Measurements from ENCODE around the gene IFI27L2.

IFI27L2 gene

DNA sequence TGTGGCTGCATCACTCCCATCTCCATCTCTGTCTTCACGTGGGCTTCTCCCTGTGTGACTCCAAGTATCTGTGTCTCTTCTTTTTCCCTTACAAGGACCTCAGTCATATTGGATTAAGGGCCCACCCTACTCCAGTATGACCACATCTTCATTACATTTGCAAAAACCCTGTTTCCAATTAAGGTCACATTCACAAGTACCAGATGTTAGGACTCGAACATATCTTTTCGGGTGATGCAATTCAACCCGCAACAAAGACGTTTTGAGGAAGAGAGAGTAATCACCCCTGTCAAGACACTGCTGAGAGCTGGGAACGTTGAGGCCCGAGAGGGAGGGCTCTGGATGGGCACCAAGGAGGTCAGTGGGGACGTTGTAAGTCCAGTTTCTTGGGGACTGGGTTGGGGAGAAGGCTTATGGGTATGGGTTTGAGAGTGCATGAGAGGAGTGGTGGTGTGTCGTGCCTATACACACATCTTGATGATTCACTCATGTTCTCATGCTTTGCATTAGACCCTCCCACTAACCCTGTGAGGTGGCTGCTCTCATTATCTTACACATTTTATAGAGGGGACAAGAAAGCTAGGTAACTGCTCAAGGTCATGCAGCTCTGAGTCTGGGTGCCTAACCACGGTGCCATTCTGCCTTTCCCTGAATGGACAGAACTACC lies 30.9 kb downstream of the IFI27L2 start:
- DNase-seq = no peak

DNA sequence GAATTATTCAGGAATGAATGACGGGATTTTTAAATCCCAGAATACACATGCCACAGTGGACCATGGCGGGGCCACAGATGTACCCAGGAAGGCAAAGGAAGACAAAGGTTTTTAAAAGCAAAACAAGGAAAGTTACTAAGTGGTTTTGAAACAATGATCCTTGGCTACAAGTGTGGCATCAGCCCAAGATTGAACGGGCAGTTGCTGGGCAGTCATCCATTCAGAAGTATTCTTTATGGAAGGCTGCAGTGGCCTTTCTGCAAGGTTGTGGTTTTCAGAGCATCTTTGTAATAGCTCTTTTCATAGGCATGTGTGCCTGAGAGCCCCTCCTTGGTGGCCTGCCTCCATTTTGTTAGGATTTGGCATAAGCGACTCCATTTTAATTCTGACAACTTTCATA lies 32.3 kb downstream of the IFI27L2 start:
- no peak for DNase-seq

DNA sequence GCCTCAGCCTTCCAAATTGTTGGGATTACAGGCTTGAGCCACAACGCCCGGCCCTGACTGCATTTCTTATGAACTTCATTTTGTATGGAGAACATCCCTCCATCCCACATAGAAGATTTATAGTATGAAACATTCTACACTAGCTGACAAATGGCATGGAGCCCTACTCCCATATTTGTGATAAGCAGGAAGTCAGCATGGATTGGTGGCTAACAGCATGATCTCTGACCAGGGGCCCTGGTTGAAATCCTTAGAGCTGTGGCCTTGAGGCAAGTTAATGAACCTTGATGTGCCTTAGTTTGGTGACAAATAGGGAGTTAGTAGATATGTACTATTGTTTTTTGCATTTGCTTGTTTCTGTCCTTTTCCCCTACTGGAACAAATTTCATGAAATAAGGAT lies 36.0 kb downstream of the IFI27L2 start:
- DNase-seq = no peak

DNA sequence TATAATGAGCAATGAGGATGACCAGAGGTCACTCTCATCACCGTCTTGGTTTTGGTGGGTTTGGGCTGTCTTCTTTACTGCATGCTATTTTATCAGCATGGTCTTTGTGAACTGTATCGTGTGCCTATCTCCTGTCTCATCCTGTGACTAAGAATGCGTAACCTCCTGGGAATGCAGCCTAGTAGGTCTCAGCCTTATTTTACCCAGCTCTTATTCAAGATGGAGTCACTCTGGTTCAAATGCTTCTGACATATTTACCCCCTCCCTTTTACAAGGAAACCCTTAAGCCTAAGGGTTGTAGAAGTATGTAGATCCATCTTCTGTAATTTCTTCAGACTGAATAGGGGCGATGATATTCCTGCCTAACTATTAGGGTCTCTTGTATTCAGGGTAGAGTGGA lies 39.9 kb downstream of the IFI27L2 start:
- DNase-seq = no peak

DNA sequence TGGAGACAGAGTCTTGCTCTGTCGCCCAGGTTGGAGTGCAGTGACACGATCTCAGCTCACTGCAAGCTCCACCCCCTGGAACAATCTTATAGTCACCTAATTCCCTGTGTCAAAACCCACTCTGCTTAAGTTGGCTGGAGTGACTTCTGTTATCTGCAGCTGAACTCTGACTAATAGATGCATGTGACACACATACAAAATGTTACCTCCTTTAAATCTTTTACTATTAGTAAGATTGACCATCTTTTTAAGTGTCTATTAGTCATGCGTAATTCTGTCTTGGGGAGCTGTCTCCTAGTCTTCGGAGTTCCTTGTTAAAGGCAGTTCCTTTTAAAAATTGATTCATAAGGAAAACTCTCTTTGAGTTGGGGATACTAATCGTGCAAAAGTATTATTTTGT lies 40.9 kb downstream of the IFI27L2 start:
- DNase-seq = no peak

DNA sequence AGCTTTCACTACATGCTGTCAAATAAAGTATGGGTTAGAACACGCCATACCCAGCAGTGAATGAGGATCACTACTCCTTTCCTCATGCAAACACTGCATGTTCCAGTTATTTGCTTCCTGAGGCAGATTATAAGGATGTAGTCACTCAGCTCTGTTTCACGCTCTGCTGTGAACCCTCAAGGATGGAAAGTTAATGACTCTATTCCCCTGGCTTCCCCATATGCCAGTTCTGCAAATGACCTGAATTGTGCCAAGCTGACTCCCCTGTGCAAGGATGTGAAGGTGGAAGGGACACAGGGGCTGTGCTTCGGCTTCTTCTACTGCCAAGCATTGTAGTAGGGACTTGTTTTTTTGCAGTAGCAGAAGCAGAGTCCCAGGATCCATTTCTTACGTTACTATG lies 41.5 kb downstream of the IFI27L2 start:
- no peak for DNase-seq

DNA sequence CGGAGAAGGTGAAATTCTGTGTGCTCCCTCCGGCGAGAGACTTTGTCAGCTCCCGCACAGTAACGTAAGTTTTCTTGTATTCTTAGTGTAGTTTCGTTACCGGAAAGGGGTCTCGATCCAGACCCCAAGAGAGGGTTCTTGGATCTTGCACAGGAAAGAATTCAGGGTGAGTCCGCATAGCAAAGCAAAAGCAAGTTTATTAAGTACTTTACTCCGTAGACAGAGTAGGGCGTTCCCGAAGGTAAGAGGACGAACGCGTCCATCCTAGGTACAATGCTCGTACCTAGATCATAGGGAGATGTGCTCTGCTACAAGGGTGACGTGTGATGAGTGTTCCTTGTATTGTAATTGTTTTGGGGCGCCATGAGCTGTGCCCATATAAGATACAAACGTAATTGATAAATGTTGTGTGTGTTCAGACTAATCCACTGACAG lies 48.0 kb downstream of the IFI27L2 start:
- no peak for DNase-seq

DNA sequence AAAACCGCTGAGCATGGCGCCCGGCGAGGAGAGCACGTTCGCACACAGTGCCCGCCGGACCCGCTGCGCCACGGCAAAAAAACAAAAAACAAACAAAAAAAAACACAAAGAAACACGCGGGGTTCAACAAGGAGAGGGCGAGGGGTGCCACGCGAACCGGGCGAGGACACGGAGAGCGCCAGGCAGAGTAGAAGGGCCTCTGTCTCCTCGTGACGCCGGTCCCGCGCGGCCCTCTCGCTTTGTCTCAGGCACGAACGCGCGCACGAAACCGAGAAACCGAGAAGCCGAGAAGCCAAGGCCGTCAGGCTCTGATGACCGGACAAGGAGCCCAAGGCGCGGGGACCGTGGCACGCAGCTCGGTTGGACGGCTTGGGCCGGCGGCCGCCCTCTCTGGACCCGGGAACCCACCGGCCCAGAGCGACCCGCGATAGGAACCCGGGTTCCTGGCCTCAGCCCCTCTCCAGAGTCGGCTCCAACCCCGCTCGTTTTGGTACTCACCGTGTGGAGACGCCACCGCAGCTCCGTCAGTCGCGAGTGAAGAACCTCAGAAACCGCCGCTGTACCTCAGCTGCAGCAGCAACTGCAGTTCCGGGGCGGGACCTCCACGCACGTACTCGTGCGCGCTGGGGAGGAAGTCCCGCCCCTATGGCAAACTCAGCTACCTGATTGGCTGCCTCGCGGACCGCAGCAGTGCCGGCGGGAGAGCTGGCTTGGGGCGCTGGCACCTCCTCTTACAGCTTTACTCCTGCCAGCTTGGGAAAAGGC lies 48.6 kb downstream of the IFI27L2 start, which contains the start of the genes DDX24 and IFI27L1:
Gene DDX24 (minus strand): TSS at position 582 of the 765 bp plus-strand sequence. CDS start 1,460 bp downstream, outside the sequence.
Gene IFI27L1 (plus strand): TSS at position 690 of the 765 bp plus-strand sequence. CDS start 15,628 bp downstream, outside the sequence.
- DNase-seq = peak; percentile 96 to 97

DNA sequence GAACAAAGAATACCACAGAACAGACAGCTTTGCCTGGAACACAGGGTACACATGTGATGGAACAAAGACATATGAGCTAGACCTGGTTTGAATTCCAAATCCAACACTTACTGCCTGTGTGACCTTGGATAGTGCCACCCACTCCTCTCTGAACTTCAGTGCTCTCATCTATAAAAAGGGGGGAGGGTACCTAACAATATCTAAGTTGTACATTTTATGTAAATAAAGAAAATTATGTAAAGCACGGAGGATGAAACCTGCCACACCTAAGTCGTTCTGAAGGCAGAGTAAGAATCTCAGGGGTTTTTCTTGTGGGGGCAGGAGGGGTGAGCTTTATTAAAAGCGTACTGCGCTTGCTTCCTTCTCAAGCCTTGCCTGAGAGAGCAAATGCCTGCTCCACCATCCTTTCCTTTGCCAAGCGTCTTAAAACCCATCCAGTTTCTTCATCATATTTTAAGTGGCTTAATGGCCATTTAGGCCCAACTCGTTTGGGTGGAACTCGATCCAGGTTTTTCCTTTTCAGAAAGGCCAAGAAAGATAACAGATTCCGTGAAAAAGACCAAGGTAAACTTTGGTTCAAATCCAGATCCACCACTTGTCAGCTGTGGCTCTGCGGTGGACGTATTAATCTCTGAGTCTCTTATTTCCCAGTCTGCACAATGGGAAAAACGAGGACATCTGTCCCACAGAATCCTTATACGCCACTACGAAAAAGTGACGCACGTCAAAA lies 49.3 kb downstream of the IFI27L2 start:
- DNase-seq = peak in 1 of 2 donors; percentile 30

DNA sequence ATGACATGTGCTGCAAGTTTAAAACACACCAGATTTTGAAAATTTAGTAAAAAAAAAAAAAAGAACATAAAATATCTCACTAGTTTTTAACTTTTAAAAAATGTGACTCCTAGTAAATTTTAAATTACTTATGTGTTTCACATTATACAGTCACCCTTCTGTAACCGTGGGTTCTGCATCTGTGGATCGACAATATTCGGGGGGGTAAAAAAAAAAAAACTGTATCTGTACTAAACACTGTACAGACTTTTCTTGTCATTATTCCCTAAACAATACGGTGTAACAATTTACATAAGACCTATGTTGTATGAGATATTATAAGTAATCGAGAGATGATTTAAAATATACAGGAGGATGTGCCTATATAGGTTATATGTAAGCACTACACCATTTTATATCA lies 51.6 kb downstream of the IFI27L2 start:
- DNase-seq = no peak

Measured in inflammatory macrophage (primary cell).